Measurements from ENCODE around the gene MSLN.

Gene MSLN

DNA sequence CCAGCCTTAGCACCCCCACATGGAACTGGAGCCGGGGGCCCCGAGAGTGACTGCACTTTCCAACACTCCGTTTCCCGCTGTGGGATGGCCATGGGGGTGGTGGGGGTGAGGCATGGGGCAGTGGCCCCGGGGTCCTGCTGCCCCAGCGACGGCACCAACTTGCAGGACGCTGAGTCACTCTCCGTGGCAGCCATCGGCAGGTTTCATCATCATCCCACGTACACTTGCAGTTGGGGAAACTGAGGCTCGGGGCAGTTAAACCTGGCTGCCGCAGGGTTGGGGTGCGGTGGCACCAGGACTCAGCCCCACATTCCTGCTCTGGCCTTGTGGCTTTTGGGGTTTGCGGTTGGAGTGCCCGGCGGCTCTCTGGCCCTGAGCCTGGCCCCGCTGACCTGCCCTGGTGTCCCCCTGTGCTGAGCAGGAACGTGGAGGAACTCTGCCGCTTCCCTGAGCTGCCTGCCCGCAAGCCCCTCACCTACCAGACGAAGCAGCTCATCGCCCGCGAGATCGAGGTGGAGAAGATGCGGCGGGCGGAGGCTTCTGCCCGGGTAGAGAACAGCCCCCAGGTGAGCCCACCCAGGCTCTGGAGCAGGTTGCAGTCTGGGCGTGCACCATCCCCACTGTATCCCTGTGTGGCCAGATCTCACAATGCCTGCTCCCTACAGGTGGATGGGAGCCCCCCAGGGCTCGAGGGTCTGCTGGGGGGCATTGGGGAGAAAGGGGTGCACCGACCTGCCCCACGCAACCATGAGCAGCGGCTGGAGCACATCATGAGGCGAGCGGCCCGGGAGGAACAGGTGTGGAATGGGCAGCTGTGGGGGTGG is 36.0 kb downstream of the MSLN start:
- TF ChIP-seq, protein P1, sequence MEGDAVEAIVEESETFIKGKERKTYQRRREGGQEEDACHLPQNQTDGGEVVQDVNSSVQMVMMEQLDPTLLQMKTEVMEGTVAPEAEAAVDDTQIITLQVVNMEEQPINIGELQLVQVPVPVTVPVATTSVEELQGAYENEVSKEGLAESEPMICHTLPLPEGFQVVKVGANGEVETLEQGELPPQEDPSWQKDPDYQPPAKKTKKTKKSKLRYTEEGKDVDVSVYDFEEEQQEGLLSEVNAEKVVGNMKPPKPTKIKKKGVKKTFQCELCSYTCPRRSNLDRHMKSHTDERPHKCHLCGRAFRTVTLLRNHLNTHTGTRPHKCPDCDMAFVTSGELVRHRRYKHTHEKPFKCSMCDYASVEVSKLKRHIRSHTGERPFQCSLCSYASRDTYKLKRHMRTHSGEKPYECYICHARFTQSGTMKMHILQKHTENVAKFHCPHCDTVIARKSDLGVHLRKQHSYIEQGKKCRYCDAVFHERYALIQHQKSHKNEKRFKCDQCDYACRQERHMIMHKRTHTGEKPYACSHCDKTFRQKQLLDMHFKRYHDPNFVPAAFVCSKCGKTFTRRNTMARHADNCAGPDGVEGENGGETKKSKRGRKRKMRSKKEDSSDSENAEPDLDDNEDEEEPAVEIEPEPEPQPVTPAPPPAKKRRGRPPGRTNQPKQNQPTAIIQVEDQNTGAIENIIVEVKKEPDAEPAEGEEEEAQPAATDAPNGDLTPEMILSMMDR (conservative IDR thresholded peaks at IDR 0.05; ENCODE audit: low read depth), result no peak
- DNase-seq (ENCODE audit: low spot score), result no peak
- POLR2A ChIA-PET (ENCODE audit: low non-redundant PET), result no interaction called here
- CTCF ChIA-PET, result interaction anchor here (0.6 to 0.7 kb wide), 3 partner anchors 81 to 160 kb away, joined by 3 read pairs; partner anchors contain the start of gene METTL26
- peak overlapping the region; percentile 56 for H3K27ac ChIP-seq

DNA sequence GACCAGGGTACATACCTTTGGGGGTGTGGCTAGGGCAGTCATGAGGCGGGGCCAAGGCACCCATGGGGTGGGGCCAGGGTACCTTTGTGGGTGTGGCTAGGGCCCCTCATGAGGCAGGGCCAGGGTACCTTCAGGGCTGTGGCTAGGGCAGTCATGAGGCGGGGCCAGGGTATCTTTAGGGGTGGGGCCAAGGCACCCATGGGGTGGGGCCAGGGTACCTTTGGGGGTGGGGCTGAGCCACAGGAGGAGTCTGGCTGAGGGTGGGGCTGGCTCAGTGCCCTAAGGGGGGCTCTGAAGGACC is 36.5 kb downstream of the MSLN start:
- TF ChIP-seq, protein P1 (conservative IDR thresholded peaks at IDR 0.05; ENCODE audit: low read depth), result no peak
- ChIA-PET POLR2A (ENCODE audit: low non-redundant PET) (no interaction called here), CTCF (no interaction called here)
- DNase-seq (ENCODE audit: low spot score), result peak; percentile 31
- no peak overlapping the region for H3K27ac ChIP-seq

DNA sequence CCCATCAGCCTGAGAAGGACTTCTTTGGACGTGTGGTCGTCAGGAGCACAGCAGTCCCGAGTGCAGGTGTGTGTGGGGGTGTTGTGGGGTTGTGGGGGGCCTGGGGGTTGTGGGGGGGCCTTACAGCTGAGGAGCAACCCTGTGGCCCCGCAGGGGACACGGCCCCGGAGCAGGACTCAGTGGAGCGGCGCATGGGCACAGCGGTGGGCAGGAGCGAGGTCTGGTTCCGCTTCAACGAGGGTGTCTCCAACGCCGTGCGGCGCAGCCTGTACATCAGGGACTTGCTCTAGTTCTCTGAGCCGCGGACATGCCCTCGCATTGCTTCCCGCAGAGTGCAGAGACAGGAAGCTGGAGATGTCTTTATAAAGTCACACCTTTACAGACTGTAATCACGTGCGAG is 37.2 kb downstream of the MSLN start:
- ChIA-PET POLR2A (ENCODE audit: low non-redundant PET) (no interaction called here), CTCF (no interaction called here)
- H3K27ac ChIP-seq, result no peak overlapping the region
- TF ChIP-seq, protein P1 (conservative IDR thresholded peaks at IDR 0.05; ENCODE audit: low read depth), result no peak
- DNase-seq (ENCODE audit: low spot score), result no peak

DNA sequence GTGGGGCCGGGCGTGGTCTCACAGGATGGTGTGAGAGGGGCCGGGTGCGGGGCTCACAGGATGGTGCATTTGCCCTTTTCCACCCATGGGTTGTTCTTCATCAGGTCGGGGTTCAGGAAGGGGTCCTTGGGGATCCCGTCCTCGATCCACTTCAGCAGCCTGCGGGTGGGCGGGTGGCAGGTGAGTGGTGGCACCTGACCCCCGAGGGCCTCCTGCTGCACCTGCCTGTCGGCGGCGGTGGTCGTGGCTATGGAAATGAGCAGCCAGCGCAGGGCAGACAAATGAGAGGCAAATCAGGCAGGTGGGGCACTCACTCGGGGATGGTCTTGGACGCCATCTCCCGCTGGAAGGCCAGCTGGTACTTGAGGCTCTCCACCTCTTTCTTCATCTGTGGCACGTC is 38.1 kb downstream of the MSLN start:
- ChIA-PET POLR2A (ENCODE audit: low non-redundant PET) (no interaction called here), CTCF (interaction anchor here (0.9 kb wide), 1 partner anchor 14 kb away, joined by 3 read pairs; no protein-coding TSS in a partner anchor)
- H3K27ac ChIP-seq, result no peak overlapping the region
- TF ChIP-seq, protein P1 (conservative IDR thresholded peaks at IDR 0.05; ENCODE audit: low read depth), result no peak
- no peak for DNase-seq (ENCODE audit: low spot score)

DNA sequence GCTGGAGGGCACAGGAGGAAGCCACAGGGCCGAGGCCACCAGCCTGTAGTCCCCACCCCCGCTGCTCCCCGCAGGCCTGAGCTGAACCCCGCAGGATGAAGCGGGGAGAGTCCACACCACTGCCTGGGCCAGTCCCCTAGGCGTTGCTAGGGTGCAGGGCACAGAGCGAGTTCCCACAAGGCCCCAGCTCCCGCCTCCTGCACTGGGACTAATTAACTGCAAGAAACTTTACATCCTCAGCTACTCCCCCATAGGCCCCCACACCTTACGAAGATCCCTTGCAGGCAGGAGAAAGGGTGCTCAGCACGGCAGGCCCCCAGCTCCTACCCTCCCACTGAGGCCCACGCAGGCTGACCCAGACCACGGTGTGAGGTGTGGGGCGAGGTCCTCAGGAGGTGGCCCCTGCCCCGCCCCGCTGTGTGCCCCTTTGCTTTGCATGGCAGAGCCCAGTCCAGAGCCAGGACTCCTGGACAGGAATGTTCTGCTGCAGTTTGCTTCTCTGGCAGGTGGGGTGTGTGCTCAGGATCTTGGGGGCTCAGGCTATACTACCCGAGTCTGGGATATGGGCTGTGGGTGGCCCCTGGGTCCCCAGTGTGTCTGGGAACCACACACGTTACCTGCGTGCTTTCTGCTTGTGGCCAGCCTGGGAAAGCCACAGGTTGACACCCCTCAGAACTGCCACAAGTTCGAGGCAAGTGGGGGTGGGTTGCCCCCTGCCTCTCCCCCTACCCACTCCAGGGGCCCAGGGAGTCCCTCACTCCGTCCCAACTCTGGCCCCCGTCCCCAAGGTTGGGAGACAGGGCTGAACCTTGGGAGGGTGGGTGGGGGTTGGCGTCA is 38.8 kb downstream of the MSLN start:
- TF ChIP-seq, protein P1 (conservative IDR thresholded peaks at IDR 0.05; ENCODE audit: low read depth), result no peak
- ChIA-PET CTCF (interaction anchor here (0.9 kb wide), 1 partner anchor 14 kb away, joined by 3 read pairs; no protein-coding TSS in a partner anchor), POLR2A (ENCODE audit: low non-redundant PET) (no interaction called here)
- DNase-seq (ENCODE audit: low spot score), result no peak
- no peak overlapping the region for H3K27ac ChIP-seq

DNA sequence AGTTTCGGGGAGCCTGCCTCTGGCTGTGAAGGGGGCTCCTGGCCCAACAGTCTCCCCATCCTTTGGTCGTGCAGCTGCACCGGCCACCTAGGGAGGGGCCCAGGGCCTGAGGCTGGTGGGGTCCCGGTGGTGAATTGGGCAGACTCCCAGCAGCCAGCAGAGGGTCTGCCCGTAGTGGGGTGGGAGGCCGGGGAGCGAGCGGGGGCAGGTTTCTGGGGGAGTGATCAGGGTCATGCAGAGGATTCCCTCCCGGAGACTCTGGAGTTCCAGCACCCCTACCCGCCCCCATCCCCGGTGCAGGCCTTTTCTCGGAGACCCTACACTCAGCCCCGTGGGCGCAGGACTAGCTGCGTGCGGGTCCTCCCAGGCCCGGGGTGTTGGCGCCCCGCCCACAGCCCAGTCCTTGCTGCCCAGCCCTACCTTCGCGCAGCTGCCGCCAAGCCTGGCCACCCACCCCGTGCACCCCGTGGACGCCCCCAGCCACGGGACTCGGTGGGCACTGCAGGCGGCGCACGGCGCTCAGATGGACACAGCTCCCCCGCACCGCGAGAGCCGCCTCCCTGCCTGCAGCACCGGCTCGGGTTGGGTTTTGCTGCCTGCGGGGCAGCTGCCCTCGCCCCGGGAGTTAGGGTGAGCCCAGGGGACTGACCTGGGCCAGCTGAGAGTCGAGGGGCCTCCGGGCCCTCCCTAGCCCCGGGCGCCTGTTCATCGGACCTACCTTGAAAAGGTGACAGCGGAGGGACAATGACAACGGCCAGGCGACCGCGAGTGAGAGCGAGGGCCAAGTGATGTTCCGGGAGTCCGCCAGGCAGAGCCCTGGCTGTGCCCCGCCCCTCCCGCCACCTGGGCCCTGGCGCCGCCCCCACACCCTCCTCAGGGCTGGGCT is 39.7 kb downstream of the MSLN start, which contains the start of gene GNG13:
GNG13 (minus strand) TSS at position 787 of the 886 bp plus-strand sequence. CDS start 1,657 bp downstream, outside the sequence.
- ChIA-PET POLR2A (ENCODE audit: low non-redundant PET) (no interaction called here), CTCF (no interaction called here)
- no peak for DNase-seq (ENCODE audit: low spot score)

More for the DNA sequence above, 39.7 kb downstream of the MSLN start, which contains the start of gene GNG13:
- TF ChIP-seq, protein P1 (conservative IDR thresholded peaks at IDR 0.05; ENCODE audit: low read depth), result no peak
- H3K27ac ChIP-seq, result no peak within 1 kb of the TSS
